Smooth muscle cell of the brain vasculature (primary cell): ENCODE results near the gene CCDC183.

ENCODE experiments used
- DNase-seq: peaks from one replicate; pipeline ENCODE4 v3.0.0-alpha.2; 2012; ENCODE audit warnings: low read depth, low spot score

Gene CCDC183

DNA sequence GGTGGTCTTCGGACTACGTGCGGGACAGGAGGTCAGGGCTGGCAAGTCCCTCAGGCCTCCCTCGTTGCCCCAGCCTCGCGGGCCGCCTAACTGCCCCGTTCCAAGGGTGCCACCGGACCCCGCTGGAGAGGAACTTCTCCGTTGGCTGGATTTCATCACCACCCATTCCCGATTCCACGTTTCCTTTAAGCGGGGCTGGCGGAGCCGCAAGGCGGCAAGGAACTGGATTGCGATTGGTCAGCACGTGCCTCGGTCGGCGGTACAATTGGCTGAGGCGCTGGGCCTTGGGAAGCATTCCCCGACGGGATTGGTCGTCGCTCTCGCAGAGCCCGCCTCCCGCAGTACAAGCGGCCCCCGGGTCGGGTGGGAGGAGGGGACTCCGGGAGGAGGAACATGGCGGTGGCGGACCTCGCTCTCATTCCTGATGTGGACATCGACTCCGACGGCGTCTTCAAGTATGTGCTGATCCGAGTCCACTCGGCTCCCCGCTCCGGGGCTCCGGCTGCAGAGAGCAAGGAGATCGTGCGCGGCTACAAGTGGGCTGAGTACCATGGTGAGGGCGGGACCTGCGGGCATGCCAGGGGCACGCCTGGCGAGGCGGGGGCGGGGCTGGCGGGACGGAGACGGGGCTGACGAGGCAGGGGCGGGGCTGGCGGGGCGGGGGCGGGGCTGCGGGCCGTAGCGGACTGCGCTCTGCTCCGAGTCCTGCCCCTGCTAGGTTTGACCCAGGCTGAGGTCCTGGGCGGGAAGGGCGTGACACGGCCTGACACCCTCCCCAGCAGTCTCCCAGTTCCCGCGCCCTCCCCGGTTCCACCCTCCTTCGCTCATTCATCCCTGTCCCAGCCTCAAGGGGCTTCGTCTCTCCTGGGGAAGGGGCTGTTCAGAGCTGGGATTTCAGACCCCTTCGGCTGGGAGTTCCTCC is 53.2 kb downstream of the CCDC183 start, which contains the start of gene PHPT1:
PHPT1 (plus strand) TSS at position 372 of the 922 bp plus-strand sequence; CDS start at position 394, 22 bp downstream.
- DNase-seq: peak; percentile 99

DNA sequence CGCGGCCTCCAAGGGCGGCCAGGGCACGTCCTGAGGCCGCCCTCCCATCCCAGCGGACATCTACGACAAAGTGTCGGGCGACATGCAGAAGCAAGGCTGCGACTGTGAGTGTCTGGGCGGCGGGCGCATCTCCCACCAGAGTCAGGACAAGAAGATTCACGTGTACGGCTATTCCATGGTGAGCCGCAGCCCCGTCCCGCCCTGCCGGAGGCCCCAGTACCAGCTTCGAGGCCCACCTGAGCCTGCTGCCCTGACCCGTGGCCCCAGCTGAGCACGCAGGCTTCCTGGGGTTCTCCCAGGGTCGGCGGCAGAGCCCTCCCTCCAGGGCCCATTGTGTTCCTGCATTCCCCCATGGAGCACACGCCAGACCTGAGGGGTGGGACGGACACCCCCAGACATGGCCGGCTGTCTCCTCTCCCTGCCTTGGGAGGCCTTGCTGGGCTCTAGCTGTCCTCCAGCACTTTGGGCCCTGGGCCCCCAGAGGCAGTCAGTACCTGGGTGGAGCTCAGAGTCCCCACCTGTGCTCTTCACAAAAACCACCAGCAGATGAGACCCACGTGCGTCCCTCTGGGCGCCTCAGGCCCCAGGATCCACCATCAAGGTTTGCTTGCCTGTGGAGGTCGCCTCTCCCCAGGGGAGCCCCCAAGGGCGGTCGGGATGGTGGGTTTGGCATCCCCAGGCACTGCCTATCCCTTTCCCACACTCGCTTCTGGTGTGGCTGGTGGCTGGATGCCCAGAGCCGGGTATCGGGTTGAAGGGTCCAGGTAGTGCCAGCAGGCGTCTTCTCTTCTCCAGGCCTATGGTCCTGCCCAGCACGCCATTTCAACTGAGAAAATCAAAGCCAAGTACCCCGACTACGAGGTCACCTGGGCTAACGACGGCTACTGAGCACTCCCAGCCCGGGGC is 54.1 kb downstream of the CCDC183 start:
- no peak for DNase-seq

GRCh38 chr9:136850866-136851775 is 55.0 kb downstream of the CCDC183 start:
- DNase-seq: no peak

GRCh38 chr9:136851941-136852663 is 56.0 kb downstream of the CCDC183 start, which contains the start of gene MAMDC4:
MAMDC4 (plus strand) TSS chr9:136852346; CDS start chr9:136852417, 71 bp downstream.
- DNase-seq: no peak

DNA sequence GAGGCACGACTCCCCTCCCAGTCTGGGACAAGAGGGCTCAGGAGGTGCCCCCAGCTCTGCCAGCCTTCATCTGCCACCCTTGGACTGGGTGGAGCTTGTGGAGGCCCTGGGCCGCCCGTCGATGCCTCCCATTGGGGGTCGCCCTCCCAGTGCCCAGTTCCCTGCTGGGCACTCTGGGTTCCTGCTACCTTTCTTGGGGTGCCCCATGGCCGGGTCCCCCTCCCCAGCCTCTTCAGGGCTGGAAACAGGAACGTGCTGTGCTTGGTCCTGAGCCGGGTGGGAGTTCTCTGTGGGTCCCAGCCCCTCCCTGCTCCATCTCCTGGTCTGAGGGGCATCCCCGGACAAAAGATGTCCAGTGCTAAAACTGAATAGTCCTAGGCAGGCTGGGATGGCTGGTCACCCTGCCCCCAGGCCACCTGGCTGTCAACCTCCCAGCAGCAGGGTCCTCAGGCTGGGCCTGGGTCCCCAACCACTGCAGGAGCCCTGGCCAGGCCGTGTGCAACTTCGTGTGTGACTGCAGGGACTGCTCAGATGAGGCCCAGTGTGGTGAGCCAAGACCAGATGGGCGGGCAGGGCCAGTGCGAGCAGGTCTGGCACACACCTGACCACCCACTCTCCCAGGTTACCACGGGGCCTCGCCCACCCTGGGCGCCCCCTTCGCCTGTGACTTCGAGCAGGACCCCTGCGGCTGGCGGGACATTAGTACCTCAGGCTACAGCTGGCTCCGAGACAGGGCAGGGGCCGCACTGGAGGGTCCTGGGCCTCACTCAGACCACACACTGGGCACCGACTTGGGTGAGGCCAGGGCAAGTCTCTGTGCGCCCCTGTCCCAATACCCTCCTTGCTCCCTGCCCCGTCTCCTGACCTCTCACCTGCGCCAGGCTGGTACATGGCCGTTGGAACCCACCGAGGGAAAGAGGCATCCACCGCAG is 56.8 kb downstream of the CCDC183 start:
- no peak for DNase-seq

- DNase-seq: no peak
These were observed 57.5 kb downstream of the CCDC183 start for GRCh38 chr9:136853596-136854112.

GRCh38 chr9:136854113-136854841 is 58.1 kb downstream of the CCDC183 start:
- no peak for DNase-seq

DNA sequence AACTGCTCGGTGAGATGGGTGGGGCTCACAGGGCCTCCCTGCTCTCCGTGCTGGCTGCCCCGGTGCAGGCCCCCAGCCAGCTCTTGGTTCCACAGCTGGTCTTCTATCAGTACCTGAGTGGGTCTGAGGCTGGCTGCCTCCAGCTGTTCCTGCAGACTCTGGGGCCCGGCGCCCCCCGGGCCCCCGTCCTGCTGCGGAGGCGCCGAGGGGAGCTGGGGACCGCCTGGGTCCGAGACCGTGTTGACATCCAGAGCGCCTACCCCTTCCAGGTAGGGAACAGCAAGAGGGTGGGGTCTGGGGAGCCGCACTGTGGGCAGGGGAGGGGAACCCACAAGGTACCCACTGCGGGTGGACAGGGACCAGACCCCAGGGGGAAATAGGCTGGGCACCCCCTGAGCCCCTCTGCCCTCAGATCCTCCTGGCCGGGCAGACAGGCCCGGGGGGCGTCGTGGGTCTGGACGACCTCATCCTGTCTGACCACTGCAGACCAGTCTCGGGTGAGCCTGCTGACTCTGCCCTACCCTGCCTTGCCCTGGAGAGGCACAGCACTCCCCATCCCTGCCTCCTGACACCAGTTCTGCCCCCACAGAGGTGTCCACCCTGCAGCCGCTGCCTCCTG is 58.8 kb downstream of the CCDC183 start:
- no peak for DNase-seq

- DNase-seq: no peak
These were observed 59.4 kb downstream of the CCDC183 start for GRCh38 chr9:136855461-136856078.

DNA sequence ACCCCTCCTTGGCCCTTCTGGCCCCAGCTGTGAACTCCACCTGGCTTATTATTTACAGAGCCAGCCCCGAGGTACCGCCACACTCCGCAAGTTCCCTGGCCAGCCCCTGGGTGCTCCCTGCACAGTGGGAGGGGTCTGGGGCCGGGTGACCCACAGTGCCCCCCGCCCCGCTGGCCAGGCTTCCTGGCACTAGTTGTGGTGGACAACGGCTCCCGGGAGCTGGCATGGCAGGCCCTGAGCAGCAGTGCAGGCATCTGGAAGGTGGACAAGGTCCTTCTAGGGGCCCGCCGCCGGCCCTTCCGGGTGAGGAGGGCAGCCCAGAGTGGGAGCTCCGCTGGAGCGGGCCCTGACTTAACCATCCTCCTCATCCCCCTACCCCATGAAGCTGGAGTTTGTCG is 59.9 kb downstream of the CCDC183 start:
- no peak for DNase-seq

GRCh38 chr9:136856541-136857141 is 60.5 kb downstream of the CCDC183 start:
- no peak for DNase-seq

- no peak for DNase-seq
These were observed 61.0 kb downstream of the CCDC183 start for GRCh38 chr9:136857166-136857565.
